Fibroblast of the conjunctiva (primary cell): ENCODE data around the gene GPR176.
"Not testable (repeated sequence)": the region's sequence is repeated elsewhere in the genome, so short reads cannot be mapped to it uniquely, and the experiment has no call there.

Experiments used
- DNase-seq: peaks from one replicate; pipeline ENCODE4 v3.0.0-alpha.2; 2010; ENCODE audit warnings: low read depth

The GPR176 gene

DNA sequence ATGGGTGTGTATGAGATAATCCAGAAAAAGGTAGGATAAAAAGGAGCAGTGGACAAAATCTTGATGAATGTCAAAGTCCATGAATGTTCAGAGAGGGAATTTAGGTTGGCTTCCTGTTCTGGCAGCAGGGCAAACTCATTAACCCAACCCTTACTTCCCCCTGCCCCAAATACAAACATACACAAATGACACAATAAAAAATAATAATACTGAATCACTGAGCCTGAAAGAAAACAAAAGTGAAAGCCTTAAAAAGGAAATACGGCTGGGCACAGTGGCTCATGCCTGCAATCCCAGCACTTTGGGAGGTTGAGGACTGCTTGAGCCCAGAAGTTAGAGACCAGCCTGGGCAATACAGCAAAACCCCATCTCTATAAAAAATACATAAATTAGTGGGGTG, 62.9 kb downstream of the GPR176 start:
- DNase-seq = no peak

DNA sequence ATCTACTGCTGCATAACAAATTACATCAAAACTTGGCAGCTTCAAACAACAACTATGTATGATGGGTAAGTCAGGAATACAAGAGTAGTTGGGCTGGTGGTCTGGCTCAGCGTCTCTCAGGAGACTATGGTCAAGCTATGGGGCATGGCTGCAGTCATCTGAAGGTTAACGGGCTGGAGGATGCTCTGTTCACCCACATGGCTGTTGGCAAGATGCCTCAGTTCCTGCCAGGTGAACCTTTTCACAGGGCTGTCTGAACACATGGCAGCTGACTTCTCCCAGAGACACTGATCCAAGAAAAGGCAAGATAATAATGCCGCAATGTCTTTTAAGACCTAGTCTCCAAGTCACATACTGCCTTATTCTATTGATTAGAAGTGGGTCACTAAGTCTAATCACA, 63.7 kb downstream of the GPR176 start:
- DNase-seq = no peak

GRCh38 chr15:39855400-39855799, 64.7 kb downstream of the GPR176 start:
- no peak for DNase-seq

- no peak for DNase-seq
Measured at GRCh38 chr15:39854161-39854560, 65.9 kb downstream of the GPR176 start.

DNA sequence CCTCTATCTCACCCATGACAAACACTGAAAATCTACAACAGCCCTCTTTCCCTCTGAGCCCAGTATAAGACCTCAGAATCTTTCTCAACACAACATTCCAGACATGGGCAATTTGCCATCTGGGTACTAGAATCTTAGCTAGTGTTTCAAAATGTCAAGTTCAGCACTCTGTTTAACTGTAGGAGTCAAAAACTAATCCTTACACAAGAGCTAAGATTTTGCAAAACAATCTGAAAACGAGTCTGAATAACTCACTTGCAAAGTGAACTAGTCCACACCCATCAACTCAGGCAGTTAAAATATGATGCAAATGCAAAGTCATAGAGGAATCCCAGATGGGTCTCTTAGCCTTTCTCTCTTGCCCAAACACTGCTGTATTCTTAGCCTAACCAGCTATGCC, 67.8 kb downstream of the GPR176 start:
- DNase-seq = peak; percentile 75

GRCh38 chr15:39851500-39852092, 68.5 kb downstream of the GPR176 start:
- DNase-seq = no peak

DNA sequence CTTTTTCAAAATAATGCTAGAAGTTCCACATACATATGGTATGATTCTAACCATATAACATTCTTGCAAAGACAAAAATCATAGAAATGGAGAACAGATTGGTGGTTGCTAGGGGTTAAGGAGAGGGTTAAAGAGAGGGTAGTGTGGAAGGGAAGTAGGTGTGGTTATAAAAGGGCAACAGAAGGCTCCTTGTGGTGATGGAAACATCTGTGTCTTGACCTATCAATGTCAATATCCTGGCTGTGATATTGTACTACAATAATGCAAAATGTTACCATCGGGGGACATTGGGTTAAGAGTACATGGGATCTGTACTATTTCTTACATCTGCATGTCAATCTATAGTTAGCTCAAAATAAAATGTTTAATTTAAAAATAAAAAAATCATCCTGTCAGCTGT, 69.6 kb downstream of the GPR176 start:
- DNase-seq = no peak

DNA sequence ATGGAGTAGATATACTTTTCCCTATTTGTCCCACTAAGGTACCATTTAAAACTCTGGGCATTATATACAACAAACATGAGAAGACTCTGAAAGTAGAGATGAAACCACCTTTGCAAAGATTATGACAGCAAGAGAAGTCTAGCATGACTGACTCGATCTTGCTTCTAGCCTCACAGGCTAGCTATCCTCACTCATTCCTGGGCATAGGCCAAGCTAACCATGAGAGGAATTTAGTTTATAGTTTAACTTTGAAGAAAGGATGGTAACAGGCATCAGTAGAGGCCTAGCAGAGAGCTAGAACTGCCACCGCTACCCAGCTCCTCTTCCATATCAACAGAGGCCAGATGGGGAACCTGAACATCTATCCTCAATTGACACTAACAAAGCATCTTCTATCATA, 74.0 kb downstream of the GPR176 start:
- DNase-seq = no peak

DNA sequence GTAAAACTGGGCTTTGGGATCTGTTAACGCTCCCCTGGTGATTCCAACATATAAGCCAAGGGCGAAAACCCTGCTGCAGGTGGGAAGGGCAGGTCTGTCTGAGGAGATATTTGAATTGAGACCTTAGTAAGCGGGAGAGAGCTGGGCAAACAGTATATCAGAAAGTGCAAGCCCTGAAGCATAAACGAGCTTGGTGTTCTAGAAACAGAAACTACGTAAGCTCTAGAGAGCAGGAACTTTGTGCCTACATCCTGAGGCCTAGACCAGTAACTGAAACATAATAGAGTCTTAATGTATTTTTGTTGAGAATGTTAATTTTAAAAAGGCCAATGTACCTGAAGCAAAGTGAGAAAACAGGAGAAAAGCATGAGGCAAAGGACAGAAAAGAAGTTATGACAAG, 74.5 kb downstream of the GPR176 start:
- no peak for DNase-seq

GRCh38 chr15:39843565-39843964, 76.5 kb downstream of the GPR176 start:
- DNase-seq = no peak

DNA sequence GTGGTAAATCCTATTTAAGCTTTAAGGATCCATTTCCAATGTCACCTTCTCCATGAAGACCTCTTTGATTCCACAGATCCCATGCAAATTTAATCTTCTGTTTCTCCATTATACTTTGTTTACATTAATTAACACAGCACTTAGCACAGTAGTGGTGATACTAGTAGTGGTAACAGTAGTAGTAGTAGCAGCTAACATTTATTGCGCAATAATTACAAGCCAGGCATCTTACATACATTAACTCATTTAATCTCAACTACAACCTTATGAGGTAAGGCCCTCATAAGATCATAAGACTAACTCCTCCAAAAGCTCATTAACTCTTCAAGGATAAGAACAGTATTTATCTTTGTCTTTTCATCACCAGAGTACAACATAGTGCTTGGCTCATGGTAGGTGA, 82.6 kb downstream of the GPR176 start:
- DNase-seq = no peak

- no peak for DNase-seq
Measured at GRCh38 chr15:39835550-39835949, 84.5 kb downstream of the GPR176 start.

- peak; percentile 20 for DNase-seq
Measured at GRCh38 chr15:39834256-39834655, 85.8 kb downstream of the GPR176 start.

DNA sequence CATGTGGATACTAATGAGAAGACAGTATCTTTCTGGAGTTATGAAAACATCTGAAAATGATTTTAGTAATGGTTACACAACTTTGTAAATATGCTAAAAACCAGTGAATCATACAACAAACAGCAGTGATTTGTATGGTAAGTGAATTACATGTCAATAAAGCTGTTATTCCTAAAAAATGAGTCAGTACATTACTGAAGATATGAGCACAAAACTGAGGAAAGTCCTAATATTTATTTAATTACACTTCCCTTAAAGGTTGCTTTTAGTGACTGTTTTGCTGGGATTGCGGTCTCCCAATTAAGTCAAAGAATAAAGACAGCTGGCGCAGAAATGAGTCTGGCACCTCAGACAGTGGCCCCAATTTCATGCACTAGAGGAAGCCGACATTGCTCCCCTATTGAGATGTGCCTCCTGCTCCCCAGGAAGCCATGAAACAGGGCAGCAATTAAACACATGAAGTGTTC, 86.5 kb downstream of the GPR176 start:
- peak; percentile 43 for DNase-seq

DNA sequence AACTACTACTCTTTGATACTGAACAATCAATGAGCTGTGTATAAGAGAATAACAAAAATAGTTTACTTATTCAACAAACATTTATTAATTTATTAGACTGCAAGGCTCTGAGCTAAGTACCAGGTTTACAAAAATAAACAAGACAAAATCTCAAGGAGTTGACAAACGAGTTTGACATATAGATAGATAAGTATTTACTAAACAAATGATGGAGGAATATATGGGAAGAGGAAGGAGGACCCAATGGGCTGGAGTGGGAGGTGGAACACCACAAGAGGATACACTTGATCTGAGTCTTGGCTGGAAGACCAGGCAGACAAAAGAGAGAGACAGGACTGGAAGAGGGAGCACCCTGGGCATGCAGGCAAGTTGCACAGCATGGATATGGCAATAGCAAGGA, 89.9 kb downstream of the GPR176 start:
- no peak for DNase-seq

- peak; percentile 87 for DNase-seq
Measured at GRCh38 chr15:39828374-39828931, 91.6 kb downstream of the GPR176 start.

DNA sequence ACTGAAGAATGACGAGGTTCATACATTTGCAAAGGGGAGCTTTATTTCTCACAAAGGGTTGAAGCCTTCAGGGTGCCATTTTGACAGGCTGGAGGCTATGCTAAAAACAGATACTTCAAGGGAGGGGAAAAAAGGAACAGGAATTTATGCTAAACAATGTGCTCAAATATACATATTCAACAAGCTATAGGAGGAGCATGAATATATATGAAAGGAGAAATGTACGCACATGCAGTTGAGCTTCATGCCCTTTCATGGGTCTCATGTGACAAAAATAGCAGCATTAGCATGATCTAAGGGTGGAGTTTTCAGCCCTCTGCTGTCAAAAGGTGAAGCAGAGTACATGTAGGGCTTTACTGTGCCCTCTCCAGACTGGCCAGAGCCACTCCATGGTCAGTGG, 93.1 kb downstream of the GPR176 start:
- no peak for DNase-seq

GRCh38 chr15:39823634-39824033, 96.4 kb downstream of the GPR176 start:
- DNase-seq = no peak

- DNase-seq = no peak
Measured at GRCh38 chr15:39820050-39820602, 99.9 kb downstream of the GPR176 start.

GRCh38 chr15:39819533-39819932, 100.5 kb downstream of the GPR176 start:
- no peak for DNase-seq

DNA sequence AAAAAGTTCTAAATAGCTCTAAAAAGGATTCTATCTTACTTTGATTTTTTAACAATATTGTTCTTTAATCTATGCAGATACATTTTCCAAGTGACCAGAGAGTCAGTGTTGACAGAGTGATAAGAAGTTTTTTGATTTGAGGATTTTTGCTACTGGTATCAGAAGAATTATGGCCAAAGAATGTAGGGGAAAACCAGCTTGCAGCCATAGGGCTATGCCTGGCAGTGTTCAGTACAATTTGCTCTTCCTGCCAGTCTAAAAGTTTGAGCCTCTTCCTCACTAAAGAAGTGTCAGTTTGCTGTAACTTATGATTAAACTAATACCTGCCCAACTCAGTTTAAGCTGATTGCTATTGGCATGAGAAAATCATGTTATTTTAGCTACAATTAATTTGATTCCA, 102.2 kb downstream of the GPR176 start:
- DNase-seq = no peak

DNA sequence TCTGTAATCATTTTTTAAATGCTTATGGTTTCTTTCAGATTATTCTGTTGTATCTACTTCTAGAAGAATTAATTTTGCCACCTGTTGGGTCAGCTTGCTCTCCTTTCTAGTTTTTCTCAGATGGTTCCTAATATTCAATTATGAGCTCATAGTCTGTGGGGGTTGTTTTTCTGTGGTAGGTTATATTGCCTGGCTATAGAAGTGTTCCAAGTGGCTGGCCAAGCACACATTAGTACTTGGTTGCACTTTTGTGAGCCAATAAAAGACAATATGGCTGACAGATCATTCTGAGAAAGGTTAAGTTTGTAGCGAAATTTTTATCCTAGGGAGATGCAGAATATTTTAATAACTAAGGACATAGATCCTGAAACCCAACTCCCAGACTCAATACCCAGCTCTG, 105.6 kb downstream of the GPR176 start:
- DNase-seq = no peak

- not testable (repeated sequence) for DNase-seq
Measured at GRCh38 chr15:39812651-39813050, 107.4 kb downstream of the GPR176 start.

- no peak for DNase-seq
Measured at GRCh38 chr15:39808909-39809308, 111.2 kb downstream of the GPR176 start.
